HCT116 (cell line): ENCODE data around the gene TMEM129. TPM values are rescaled to one million over a fixed set of nuclear protein-coding genes. Genes with fewer than 3 reads are reported as not detected.

ENCODE experiments used
- ATAC-seq: fragments of 200-7000 bp; cut with Tn5 transposase; 2 replicates; pipeline ENCODE4 v1.9.1; 2020; ENCODE audit warnings: mild to moderate bottlenecking, moderate library complexity
- BruUV-seq: library from RNA; stranded (reverse); fragments of 400-500 nt; replicated peaks from 2 replicates; lab custom pipeline; 2021; lab: Mats Ljungman, UMichigan
- CTCF ChIA-PET: fragments of 300-600 bp; sonication (Branson Sonifier 250); formaldehyde crosslinking; loops from one replicate; lab custom pipeline; 2021; ENCODE audit warnings: antibody characterized with exemption; lab: Charles Lee
- POLR2A ChIA-PET: fragments of 300-600, 350-600 bp; sonication (Branson Sonifier 250); formaldehyde crosslinking; loops from one replicate; lab custom pipeline; 2021; ENCODE audit warnings: antibody characterized with exemption; lab: Charles Lee
- RAD21 ChIA-PET, 2 experiments: fragments of 300-600 bp; sonication (Branson Sonifier 250); formaldehyde crosslinking; loops; one replicate each; lab custom pipeline; 2023; ENCODE audit warnings: low total read pairs in 2 of 2; ENCODE audit not compliant: uncharacterized antibody in 2 of 2, unreplicated experiment in 2 of 2, low non-redundant PET in 1 of 2; lab: Charles Lee
- DNase-seq: peaks from one replicate; pipeline ENCODE4 v3.0.0-alpha.2; 2010; ENCODE audit warnings: low read depth, low spot score
- H2AFZ ChIP-seq: fragments of 200-600 bp; shearing (Covaris generic), sonication (generic); 2 replicates; pipeline ENCODE4 v1.6.1; 2017; ENCODE audit warnings: low read depth, mixed run types, mixed read lengths, antibody characterized with exemption, low read length; ENCODE audit not compliant: poor library complexity, severe bottlenecking
- H3K27ac ChIP-seq: 2 replicates; pipeline ENCODE4 v1.5.1; 2012; ENCODE audit warnings: low read depth, low read length
- H3K27me3 ChIP-seq: fragments of 200-600 bp; sonication (generic); 2 replicates; pipeline ENCODE4 v1.6.1; 2016; ENCODE audit warnings: mixed run types, low read length, mixed read lengths; ENCODE audit not compliant: insufficient read depth
- H3K36me3 ChIP-seq, 2 experiments: fragments of 200-500 bp in 1 of 2; fragments of 200-600 bp in 1 of 2; sonication (Bioruptor generic) in 1 of 2; sonication (generic) in 1 of 2; 2 replicates each; pipeline versions ENCODE4 v1.5.1 to v1.6.1; 2014 to 2016; ENCODE audit warnings: low read length in 2 of 2, inconsistent platforms in 1 of 2, mixed read lengths in 1 of 2, mixed run types in 1 of 2; ENCODE audit not compliant: insufficient read depth in 2 of 2, control insufficient read depth in 1 of 2
- H3K4me1 ChIP-seq, 2 experiments: fragments of 200-600 bp in 1 of 2; sonication (generic) in 1 of 2; 2 replicates each; pipeline versions ENCODE4 v1.5.1 to v1.6.1; 2012 to 2017; ENCODE audit warnings: low read length in 2 of 2, inconsistent platforms in 1 of 2, mild to moderate bottlenecking in 1 of 2, mixed read lengths in 1 of 2, mixed run types in 1 of 2, moderate library complexity in 1 of 2; ENCODE audit not compliant: insufficient read depth in 2 of 2, control insufficient read depth in 1 of 2
- H3K4me2 ChIP-seq: fragments of 200-600 bp; sonication (generic); 2 replicates; pipeline ENCODE4 v1.6.1; 2017; ENCODE audit warnings: mixed run types, low read length, mixed read lengths
- H3K4me3 ChIP-seq, 2 experiments: fragments of 200-600 bp in 1 of 2; sonication (generic) in 1 of 2; replicated peaks in 1 of 2; 2 replicates each; pipeline ENCODE4 v1.5.1; 2011 to 2016; ENCODE audit warnings: low read length in 2 of 2, control low read depth in 1 of 2, low read depth in 1 of 2, mild to moderate bottlenecking in 1 of 2, mixed read lengths in 1 of 2, mixed run types in 1 of 2
- H3K79me2 ChIP-seq: fragments of 200-600 bp; sonication (generic); 2 replicates; pipeline ENCODE4 v1.6.1; 2017; ENCODE audit warnings: mild to moderate bottlenecking, mixed run types, low read length, moderate library complexity, mixed read lengths; ENCODE audit not compliant: insufficient read depth
- H3K9ac ChIP-seq: fragments of 200-600 bp; sonication (generic); 2 replicates; pipeline ENCODE4 v1.6.1; 2016; ENCODE audit warnings: low read length, mixed read lengths
- H3K9me2 ChIP-seq: fragments of 200-600 bp; sonication (generic), shearing (Covaris generic); 2 replicates; pipeline ENCODE4 v1.6.1; 2017; ENCODE audit warnings: mixed run types, mild to moderate bottlenecking, moderate library complexity; ENCODE audit not compliant: insufficient read depth
- H3K9me3 ChIP-seq, 2 experiments: fragments of 200-500 bp in 1 of 2; fragments of 200-600 bp in 1 of 2; sonication (Bioruptor generic) in 1 of 2; sonication (generic) in 1 of 2; 2 replicates each; pipeline ENCODE4 v1.6.1; 2014 to 2017; ENCODE audit warnings: low read length in 2 of 2, mixed read lengths in 2 of 2, inconsistent platforms in 1 of 2, low read depth in 1 of 2, mild to moderate bottlenecking in 1 of 2, mixed run types in 1 of 2, moderate library complexity in 1 of 2; ENCODE audit not compliant: control insufficient read depth in 1 of 2, insufficient read depth in 1 of 2
- H4K20me1 ChIP-seq: fragments of 200-600 bp; sonication (generic), shearing (Covaris generic); 2 replicates; pipeline ENCODE4 v1.6.1; 2017; ENCODE audit warnings: mixed run types, mild to moderate bottlenecking, moderate library complexity; ENCODE audit not compliant: insufficient read depth
- CBX3 ChIP-seq: IDR thresholded peaks from 2 replicates; pipeline ENCODE4 v1.6.1; 2012; ENCODE audit warnings: low read depth
- CEBPB ChIP-seq: IDR thresholded peaks from 2 replicates; pipeline ENCODE4 v1.6.1; 2012; ENCODE audit warnings: low read depth
- CTCF ChIP-seq, 3 experiments: fragments of 200-600 bp in 1 of 3; sonication (generic) in 1 of 3; IDR thresholded peaks in 2 of 3; conservative IDR thresholded peaks in 1 of 3; 2 replicates each; pipeline ENCODE4 v1.5.1; 2012 to 2017; ENCODE audit warnings: low read depth in 2 of 3, low read length in 2 of 3, antibody characterized with exemption in 1 of 3, borderline replicate concordance in 1 of 3, control low read depth in 1 of 3, mild to moderate bottlenecking in 1 of 3, mixed read lengths in 1 of 3, mixed run types in 1 of 3, moderate library complexity in 1 of 3; ENCODE audit not compliant: insufficient read depth in 1 of 3
- EZH2 ChIP-seq: fragments of 200-600 bp; sonication (generic); IDR thresholded peaks from 2 replicates; pipeline ENCODE4 v1.6.1; 2017; ENCODE audit warnings: antibody characterized with exemption, mixed run types
- EZH2phosphoT487 ChIP-seq: fragments of 200-600 bp; IDR thresholded peaks from 2 replicates; pipeline ENCODE4 v1.6.1; 2018; ENCODE audit warnings: antibody characterized with exemption, borderline replicate concordance
- FOSL1 ChIP-seq: IDR thresholded peaks from 2 replicates; pipeline ENCODE4 v1.6.1; 2012; ENCODE audit warnings: low read depth
- JUND ChIP-seq: IDR thresholded peaks from 2 replicates; pipeline ENCODE4 v1.6.1; 2012
- MAX ChIP-seq: IDR thresholded peaks from 2 replicates; pipeline ENCODE4 v1.6.1; 2012
- POLR2A ChIP-seq: IDR thresholded peaks from 2 replicates; pipeline ENCODE4 v1.7.0; 2011; ENCODE audit warnings: borderline replicate concordance; ENCODE audit not compliant: insufficient read depth, insufficient read length; ENCODE audit errors: extremely low read depth
- POLR2AphosphoS5 ChIP-seq: IDR thresholded peaks from 2 replicates; pipeline ENCODE4 v1.6.1; 2011; ENCODE audit warnings: mild to moderate bottlenecking, low read depth, low read length, moderate library complexity
- RAD21 ChIP-seq: IDR thresholded peaks from 2 replicates; pipeline ENCODE4 v1.6.1; 2012; ENCODE audit warnings: low read depth, mild to moderate bottlenecking
- SP1 ChIP-seq: IDR thresholded peaks from 2 replicates; pipeline ENCODE4 v1.6.1; 2012; ENCODE audit warnings: low read depth
- TCF7L2 ChIP-seq: IDR thresholded peaks from 2 replicates; pipeline ENCODE4 v1.7.0; 2011; ENCODE audit warnings: borderline replicate concordance, inconsistent platforms; ENCODE audit not compliant: insufficient read depth, insufficient read length; ENCODE audit errors: extremely low read depth
- YY1 ChIP-seq: IDR thresholded peaks from 2 replicates; pipeline ENCODE4 v1.6.1; 2011; ENCODE audit warnings: low read length, low read depth, moderate library complexity, mild to moderate bottlenecking; ENCODE audit not compliant: insufficient replicate concordance; ENCODE audit errors: extremely low read depth
- ZNF274 ChIP-seq: fragments of 200-500 bp; sonication (Bioruptor generic); IDR thresholded peaks from 2 replicates; pipeline ENCODE4 v1.6.1; 2014; ENCODE audit warnings: mild to moderate bottlenecking, low read depth, low read length, inconsistent platforms
- intact Hi-C: fragments of 100-400 bp; cut with micrococcal nuclease; formaldehyde crosslinking; loops from 2 replicates; pipeline ENCODE4 v1.10.0; 2022
- total RNA-seq: library from RNA; stranded (reverse); gene quantifications from one replicate; pipeline ENCODE4 v1.2.1, GENCODE V29; 2021; ENCODE audit not compliant: unreplicated experiment

TMEM129 gene
- total RNA-seq, 1 experiment from 2014 or later = 29.4 TPM

GRCh38 chr4:1758306-1759121, 37.4 kb upstream of the TMEM129 start (continued):
- no peak for TF ChIP-seq CTCF (IDR thresholded peaks at IDR 0.05 in 2 of 3, conservative IDR thresholded peaks at IDR 0.05 in 1 of 3; ENCODE audit: borderline replicate concordance in 1 of 3, insufficient read depth in 1 of 3, low read depth in 2 of 3, low read length in 2 of 3)
- TF ChIP-seq MAX = no peak
- TF ChIP-seq ZNF274 = no peak
- no peak for TF ChIP-seq EZH2
- no peak for TF ChIP-seq CEBPB
- TF ChIP-seq EZH2phosphoT487 = no peak
- no peak for TF ChIP-seq YY1
- no peak for TF ChIP-seq POLR2A
- TF ChIP-seq JUND = no peak
- TF ChIP-seq CBX3 = no peak
- TF ChIP-seq RAD21 = no peak
- TF ChIP-seq, all 23 proteins: peak for 0

- CTCF ChIA-PET = interaction anchor here (1.1 kb wide), 1 partner anchor 10 kb away, joined by 4 read pairs; no protein-coding TSS in a partner anchor
- Histone ChIP-seq H4K20me1 (no peaks in the 10 kb centered on the region), H3K36me3 (no peaks in the 10 kb centered on the region), H3K9ac (no peak overlapping the region), H3K27ac (no peak overlapping the region), H3K4me3 (no peak overlapping the region), H2AFZ (no peak overlapping the region)
- no peak for ATAC-seq
- intact Hi-C loops = no loop called here
- DNase-seq = no peak
- no peak for TF ChIP-seq FOSL1
- no peak for TF ChIP-seq POLR2A
- TF ChIP-seq POLR2AphosphoS5 = no peak
- TF ChIP-seq SP1 = no peak
- no peak for TF ChIP-seq TCF7L2
- TF ChIP-seq EZH2phosphoT487 = no peak
- no peak for TF ChIP-seq MAX
- no peak for TF ChIP-seq CBX3
- TF ChIP-seq, all 23 proteins: peak for 0
- Histone ChIP-seq H3K79me2 (no peaks in the 10 kb centered on the region), H3K9me2 (no peaks in the 10 kb centered on the region), H3K4me1 (peaks cover 4 to 6% of the 10 kb centered on the region in 2 experiments; a peak in 3 of 4 replicates), H3K9me3 (no peaks in the 10 kb centered on the region), H3K27me3 (no peaks in the 10 kb centered on the region), H3K4me2 (no peak overlapping the region)
- ChIA-PET POLR2A (no interaction called here), RAD21 (no interaction called here)
- no TSS peak for BruUV-seq
Measured at GRCh38 chr4:1757836-1758235, 36.7 kb upstream of the TMEM129 start.
